Erythroblast (primary cell): Measurements from ENCODE around the gene TMEM185A.

Experiments used
- GATA1 ChIP-seq: IDR thresholded peaks from 2 replicates; pipeline ENCODE4 v1.6.1; 2011; ENCODE audit warnings: low read depth, mild to moderate bottlenecking, control low read depth, low read length, moderate library complexity
- POLR2A ChIP-seq: IDR thresholded peaks from 2 replicates; pipeline ENCODE4 v1.6.1; 2011; ENCODE audit warnings: mild to moderate bottlenecking, low read length

DNA sequence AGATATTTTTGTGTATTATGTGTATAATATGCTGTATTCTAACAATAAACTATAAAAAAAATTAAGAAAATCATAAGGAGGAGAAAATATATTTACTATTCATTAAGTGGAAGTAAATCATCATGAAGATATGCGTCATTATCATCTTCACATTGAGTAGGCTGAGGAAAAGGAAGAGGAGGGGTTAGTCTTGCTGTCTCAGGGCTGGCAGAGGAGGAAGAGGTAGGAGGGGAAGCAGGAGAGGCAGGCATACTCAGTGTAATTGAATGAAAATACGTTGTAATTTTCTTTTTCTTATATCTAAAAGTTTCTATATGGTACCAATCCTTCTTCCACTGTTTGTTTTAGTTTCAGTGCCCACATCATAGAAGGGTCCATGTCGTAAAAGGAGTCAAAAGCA lies 9.8 kb upstream of the TMEM185A start:
- TF ChIP-seq POLR2A (no peak), GATA1 (no peak)
